Effector CD4-positive, alpha-beta T cell (primary cell): ENCODE results near the gene CSRP3. TPM values are rescaled to one million over a fixed set of nuclear protein-coding genes. Genes with fewer than 3 reads are reported as not detected.

Experiments used
- DNase-seq: peaks from one replicate; pipeline ENCODE4 v3.0.0-alpha.2; 2020
- total RNA-seq: gene quantifications from one replicate; lab custom pipeline; 2026; lab: John Stamatoyannopoulos, UW

Gene CSRP3
- total RNA-seq, result not detected

DNA sequence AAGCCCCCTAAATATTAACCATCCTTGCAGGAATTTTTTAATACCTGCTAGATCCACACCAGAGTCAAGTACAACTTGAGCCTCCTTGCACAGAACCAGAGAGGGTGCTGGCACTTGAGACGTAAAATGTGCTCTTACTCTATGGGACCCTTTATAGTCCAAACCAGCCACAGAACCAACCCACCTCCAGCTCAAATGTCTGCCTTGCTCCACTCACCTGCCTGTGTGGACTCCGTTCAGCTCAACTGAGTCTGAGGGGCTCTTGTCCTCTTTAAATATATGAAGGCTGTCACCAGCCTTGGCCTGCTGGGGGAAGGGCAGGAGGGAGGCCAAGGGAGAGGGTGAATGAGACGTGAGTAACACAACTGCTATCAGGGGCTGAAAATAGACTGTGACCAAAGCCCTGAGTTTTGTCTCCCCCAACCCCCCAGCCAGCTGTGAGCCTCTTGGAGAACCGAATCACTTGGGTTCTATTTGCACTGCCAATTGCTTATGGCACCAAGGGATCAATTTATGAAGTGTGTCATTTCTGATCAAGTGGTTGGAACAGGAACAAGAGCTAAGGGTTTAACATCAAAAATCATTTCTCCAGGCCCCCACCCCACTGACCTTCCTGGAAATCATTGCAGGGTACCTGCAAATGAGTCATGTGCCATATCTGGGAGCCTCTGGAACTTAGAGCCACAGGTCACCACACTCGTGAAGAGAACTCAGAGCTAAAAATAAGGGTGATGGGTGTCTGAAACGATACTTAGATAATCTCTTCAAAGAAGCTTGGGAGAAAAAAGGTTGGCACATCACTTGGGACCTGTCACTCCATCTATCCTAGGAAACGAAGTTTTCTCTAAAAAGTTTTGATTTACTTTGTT, at the start of gene CSRP3:
TSS of gene CSRP3 (minus strand) at position 247 of the 869 bp plus-strand sequence. CDS start 9,535 bp downstream, outside the sequence.
- DNase-seq, result no peak

GRCh38 chr11:19251577-19251976, 49.8 kb upstream of the CSRP3 start:
- DNase-seq, result no peak

DNA sequence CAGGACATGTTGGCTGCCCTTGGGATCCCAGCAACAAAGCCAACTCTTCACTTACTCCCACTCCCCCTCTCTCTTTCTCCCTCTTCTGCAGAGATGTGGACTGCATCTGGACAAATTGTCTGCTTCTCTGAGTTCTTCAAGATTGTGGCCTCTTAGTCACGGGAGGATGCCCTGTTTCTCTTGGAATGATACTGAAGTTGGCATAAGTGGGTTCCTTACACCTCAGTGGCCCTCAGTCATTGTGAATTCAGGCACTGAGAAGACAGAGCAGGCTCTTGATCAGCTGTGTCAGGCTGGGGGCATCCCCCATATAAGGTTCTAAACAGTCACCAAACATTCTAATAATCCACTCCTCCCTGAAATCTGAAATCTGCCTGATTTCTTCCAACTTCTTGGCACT, 45.0 kb upstream of the CSRP3 start:
- no peak for DNase-seq

- DNase-seq, result no peak
Measured at GRCh38 chr11:19245351-19245750, 43.6 kb upstream of the CSRP3 start.

GRCh38 chr11:19244621-19245020, 42.8 kb upstream of the CSRP3 start:
- no peak for DNase-seq

GRCh38 chr11:19244084-19244483, 42.3 kb upstream of the CSRP3 start:
- DNase-seq, result no peak

- DNase-seq, result no peak
Measured at GRCh38 chr11:19243613-19244012, 41.8 kb upstream of the CSRP3 start.

- no peak for DNase-seq
Measured at GRCh38 chr11:19243143-19243542, 41.4 kb upstream of the CSRP3 start.

GRCh38 chr11:19242179-19242932, 40.6 kb upstream of the CSRP3 start:
- no peak for DNase-seq

GRCh38 chr11:19241260-19242178, 39.7 kb upstream of the CSRP3 start:
- DNase-seq, result no peak

DNA sequence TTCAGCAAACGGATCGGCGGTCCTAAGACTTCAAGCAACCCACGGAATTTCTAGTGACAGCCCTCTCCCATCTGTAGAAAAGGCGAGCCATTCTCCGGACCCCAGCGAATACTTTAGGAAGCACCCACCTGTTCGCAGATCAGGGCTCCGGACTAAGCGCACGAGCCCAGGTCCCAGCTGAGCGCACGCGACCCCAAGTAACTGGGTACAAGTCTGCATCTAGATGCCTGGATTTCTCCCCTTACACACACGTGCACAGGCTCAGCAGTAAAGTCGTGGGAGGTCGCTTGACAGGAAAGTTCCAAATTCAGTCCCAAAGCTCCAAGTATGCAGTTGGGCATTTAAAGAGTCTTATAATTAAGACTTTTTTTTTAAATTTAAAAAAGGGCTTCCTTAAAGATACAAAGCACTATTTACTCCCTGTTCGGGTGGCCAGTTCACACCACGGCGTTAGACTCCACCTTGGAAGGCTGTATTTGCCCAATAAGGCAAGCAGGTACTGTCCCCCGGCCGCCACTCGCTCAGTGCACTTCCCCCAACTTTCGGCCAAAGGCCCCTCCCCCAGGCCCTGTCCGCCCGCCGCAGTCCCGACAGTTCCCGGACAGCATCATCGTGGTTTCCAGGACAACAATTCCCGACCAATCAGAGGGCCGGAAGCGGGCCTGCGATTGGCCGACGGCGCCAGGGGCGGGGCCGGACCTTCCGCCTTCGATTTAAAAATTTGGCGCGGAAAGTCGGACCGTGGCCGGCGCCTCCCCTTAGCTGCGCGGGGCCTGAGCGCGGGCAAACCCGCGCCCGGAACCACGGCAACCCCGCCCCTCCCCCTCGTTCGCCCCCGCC, 38.9 kb upstream of the CSRP3 start, which contains the start of gene E2F8:
TSS of gene E2F8 (minus strand) at position 526 of the 840 bp plus-strand sequence. CDS start 824 bp downstream, outside the sequence.
- peak; percentile 68 for DNase-seq

- no peak for DNase-seq
Measured at GRCh38 chr11:19239039-19239438, 37.3 kb upstream of the CSRP3 start.

- DNase-seq, result no peak
Measured at GRCh38 chr11:19237813-19238212, 36.0 kb upstream of the CSRP3 start.

DNA sequence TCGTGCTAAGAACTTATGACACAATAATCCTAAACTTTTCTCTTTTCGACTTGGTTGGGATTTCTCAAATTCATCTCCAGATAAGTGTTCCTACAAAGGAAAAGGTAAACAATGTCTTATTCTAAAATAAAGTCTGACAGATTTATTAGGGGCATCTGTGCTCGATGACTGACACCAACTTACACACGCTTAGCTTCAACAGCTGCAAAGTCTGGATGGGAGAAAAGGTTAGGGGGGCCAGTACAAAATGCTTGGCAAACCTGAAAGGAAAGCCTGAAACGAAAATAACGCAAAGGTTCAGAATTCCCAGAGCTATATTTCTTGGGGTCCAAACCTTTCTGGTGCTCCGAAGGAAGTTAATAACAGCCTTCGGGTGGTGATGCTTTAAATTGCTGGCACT, 35.6 kb upstream of the CSRP3 start:
- DNase-seq, result no peak

GRCh38 chr11:19234231-19234817, 32.5 kb upstream of the CSRP3 start:
- DNase-seq, result no peak

GRCh38 chr11:19232910-19233503, 31.2 kb upstream of the CSRP3 start:
- no peak for DNase-seq

DNA sequence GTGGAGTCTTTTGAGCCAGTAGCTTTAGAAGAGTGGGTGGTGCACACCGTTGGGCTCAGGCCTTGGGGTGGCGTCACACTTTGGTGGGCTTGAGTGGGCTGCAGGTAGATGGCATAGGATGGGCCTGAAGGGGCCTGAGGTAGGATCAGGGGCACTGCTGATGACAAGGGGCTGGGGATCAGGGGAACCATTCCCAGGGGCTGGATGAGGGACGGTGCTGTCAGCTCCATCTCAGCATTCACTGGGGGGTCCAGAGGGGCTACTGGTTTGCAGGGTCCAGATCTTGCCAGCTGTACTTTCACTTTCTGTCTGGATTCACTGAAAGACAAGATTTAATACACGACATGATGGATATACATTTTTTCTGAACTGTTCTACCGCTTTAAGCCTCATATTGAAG, 27.9 kb upstream of the CSRP3 start:
- DNase-seq, result no peak

- DNase-seq, result no peak
Measured at GRCh38 chr11:19228968-19229367, 27.2 kb upstream of the CSRP3 start.

DNA sequence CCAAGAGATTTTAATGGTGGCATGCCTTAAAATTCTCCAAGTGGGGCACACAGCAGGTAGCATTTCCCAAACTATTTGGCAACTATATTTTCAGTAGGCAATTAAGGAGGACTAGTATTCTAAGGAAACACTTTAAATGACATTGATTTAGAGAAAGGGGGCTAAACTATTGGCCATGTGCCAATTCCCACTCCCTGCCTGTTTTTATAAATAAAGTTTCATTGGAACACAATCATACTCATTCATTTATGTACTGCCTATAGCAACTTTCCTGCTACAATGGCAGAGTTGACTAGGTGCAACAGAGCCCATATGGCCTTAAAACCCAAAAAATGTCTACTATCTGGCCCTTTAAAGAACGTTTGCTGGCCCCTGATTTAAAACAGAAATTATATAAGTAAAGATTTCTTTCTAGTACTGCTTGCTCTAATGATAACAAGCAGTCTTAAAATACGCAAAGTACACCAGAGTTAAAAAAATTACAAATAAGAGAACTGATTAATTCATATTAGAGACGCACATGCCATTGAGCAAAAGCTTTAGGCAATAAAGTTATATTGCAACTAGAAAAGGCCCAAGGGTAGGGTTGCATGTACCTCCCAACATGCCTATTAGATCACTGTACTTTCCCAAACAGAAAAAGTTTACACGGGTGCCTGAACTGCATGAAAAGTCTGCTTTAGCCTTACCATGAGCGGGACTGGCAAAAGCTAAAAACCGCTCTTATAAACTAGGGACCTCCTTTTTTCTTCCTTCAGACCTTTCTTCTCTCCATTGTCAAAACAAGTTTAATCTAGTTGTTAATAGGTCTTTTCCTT, 24.8 kb upstream of the CSRP3 start:
- DNase-seq, result no peak

- DNase-seq, result no peak
Measured at GRCh38 chr11:19225581-19225980, 23.8 kb upstream of the CSRP3 start.
